GM23338 (cell line): ENCODE data around the gene AK3. TPM values are rescaled to one million over a fixed set of nuclear protein-coding genes. Genes with fewer than 3 reads are reported as not detected.

Experiments used
- ATAC-seq: fragments of 200-7000 bp; cut with Tn5 transposase; 3 replicates; pipeline ENCODE4 v1.9.1; 2020
- DNase-seq: peaks from one replicate; pipeline ENCODE4 v3.0.0-alpha.2; 2015; ENCODE audit warnings: low spot score
- H2AFZ ChIP-seq: fragments of 200-600 bp; sonication (generic); 2 replicates; pipeline ENCODE4 v1.8.0; 2016; ENCODE audit warnings: antibody characterized with exemption, mild to moderate bottlenecking, moderate library complexity
- H3F3A ChIP-seq: fragments of 200-600 bp; sonication (generic); replicated peaks from 2 replicates; pipeline ENCODE4 v1.8.0; 2017; ENCODE audit warnings: antibody characterized with exemption, mixed run types, low read depth
- H3K27ac ChIP-seq: fragments of 200-600 bp; sonication (generic); 2 replicates; pipeline ENCODE4 v1.6.1; 2016; ENCODE audit warnings: low read depth
- H3K27me3 ChIP-seq: fragments of 200-600 bp; sonication (generic); 2 replicates; pipeline ENCODE4 v1.8.0; 2016; ENCODE audit warnings: mild to moderate bottlenecking, mixed run types, moderate library complexity; ENCODE audit not compliant: insufficient read depth
- H3K36me3 ChIP-seq: fragments of 200-600 bp; sonication (generic); 2 replicates; pipeline ENCODE4 v1.8.0; 2016; ENCODE audit warnings: mild to moderate bottlenecking; ENCODE audit not compliant: insufficient read depth
- H3K4me1 ChIP-seq: fragments of 200-600 bp; sonication (generic); 2 replicates; pipeline ENCODE4 v1.8.0; 2016; ENCODE audit warnings: mild to moderate bottlenecking, moderate library complexity; ENCODE audit not compliant: insufficient read depth
- H3K4me2 ChIP-seq: fragments of 200-600 bp; sonication (generic); 2 replicates; pipeline ENCODE4 v1.7.1; 2017; ENCODE audit warnings: mixed run types
- H3K4me3 ChIP-seq: fragments of 200-600 bp; sonication (generic); 2 replicates; pipeline ENCODE4 v1.6.1; 2016; ENCODE audit warnings: mixed run types
- H3K79me2 ChIP-seq: fragments of 200-600 bp; sonication (generic); replicated peaks from 2 replicates; pipeline ENCODE4 v1.8.0; 2017; ENCODE audit warnings: mild to moderate bottlenecking; ENCODE audit not compliant: insufficient read depth
- H3K9me2 ChIP-seq: fragments of 200-600 bp; sonication (generic); 2 replicates; pipeline ENCODE4 v1.8.0; 2017; ENCODE audit not compliant: insufficient read depth
- H4K20me1 ChIP-seq: fragments of 200-600 bp; sonication (generic); replicated peaks from 2 replicates; pipeline ENCODE4 v1.8.0; 2017; ENCODE audit warnings: mild to moderate bottlenecking; ENCODE audit not compliant: insufficient read depth
- H3K27ac Mint-ChIP-seq: 2 replicates; pipeline ENCODE4 v1.8.0; 2020; ENCODE audit warnings: inconsistent platforms, mild to moderate bottlenecking, moderate library complexity, mixed read lengths
- H3K27me3 Mint-ChIP-seq: 3 replicates; pipeline ENCODE4 v1.8.0; 2022; ENCODE audit warnings: low read depth, mild to moderate bottlenecking, moderate library complexity, mixed read lengths, inconsistent platforms; ENCODE audit not compliant: insufficient read depth, poor library complexity
- H3K36me3 Mint-ChIP-seq: 3 replicates; pipeline ENCODE4 v1.8.0; 2021; ENCODE audit warnings: low read depth, mild to moderate bottlenecking, inconsistent platforms, moderate library complexity, mixed read lengths
- H3K4me1 Mint-ChIP-seq: 3 replicates; pipeline ENCODE4 v1.8.0; 2020; ENCODE audit warnings: mild to moderate bottlenecking, inconsistent platforms, mixed read lengths
- H3K4me3 Mint-ChIP-seq: 3 replicates; pipeline ENCODE4 v1.8.0; 2021; ENCODE audit warnings: moderate library complexity, mild to moderate bottlenecking, inconsistent platforms, mixed read lengths
- H3K9me3 Mint-ChIP-seq: 3 replicates; pipeline ENCODE4 v1.8.0; 2020; ENCODE audit warnings: moderate library complexity, mild to moderate bottlenecking, inconsistent platforms, mixed read lengths
- CREB1 ChIP-seq: fragments of 250-450 bp; sonication (Bioruptor Pico); IDR thresholded peaks from 2 replicates; pipeline ENCODE4 v1.5.0; 2020; ENCODE audit warnings: low read depth, mild to moderate bottlenecking, moderate library complexity
- CTCF ChIP-seq, 2 experiments: fragments of 200-600 bp in 1 of 2; sonication (generic) in 1 of 2; conservative IDR thresholded peaks; 2 replicates each; pipeline versions ENCODE4 v1.5.1 to v1.6.1; 2016 to 2017; ENCODE audit warnings: antibody characterized with exemption in 2 of 2, low read depth in 2 of 2, mild to moderate bottlenecking in 2 of 2, moderate library complexity in 1 of 2
- ETS1 ChIP-seq: IDR thresholded peaks from 2 replicates; pipeline ENCODE4 v1.6.1; 2016; ENCODE audit warnings: antibody characterized with exemption
- NANOG ChIP-seq: IDR thresholded peaks from 2 replicates; pipeline ENCODE4 v1.6.1; 2016; ENCODE audit warnings: antibody characterized with exemption, borderline replicate concordance
- POLR2AphosphoS5 ChIP-seq: IDR thresholded peaks from 2 replicates; pipeline ENCODE4 v1.6.1; 2016; ENCODE audit warnings: antibody characterized with exemption, low read depth
- REST ChIP-seq: IDR thresholded peaks from one replicate; pipeline ENCODE4 v1.6.1; 2018; ENCODE audit warnings: antibody characterized with exemption; ENCODE audit not compliant: unreplicated experiment
- polyA plus RNA-seq: library from polyadenylated mRNA; unstranded; fragments of >200 nt; fragmentation: Nextera tagmentation; extraction: Ambion mirVana; gene quantifications from 2 replicates; pipeline ENCODE4 v1.2.1, GENCODE V29; 2016
- total RNA-seq: library from RNA; depleted of rRNA; stranded (reverse); fragments of >200 nt; shearing (Covaris generic); gene quantifications from 2 replicates; pipeline ENCODE4 v1.2.3, GENCODE V29; 2014

The AK3 gene
- total and polyA plus RNA-seq, 2 experiments from 2014 or later: 30.1 to 40.2 TPM

GRCh38 chr9:4787876-4788275 lies 46.9 kb upstream of the AK3 start:
- no peak overlapping the region for H3K4me3 ChIP-seq
- H3K9me3 Mint-ChIP-seq: no peaks in the 10 kb centered on the region
- peaks cover 25% of the 10 kb centered on the region for H3K4me1 Mint-ChIP-seq
- H2AFZ ChIP-seq: no peak overlapping the region
- no peaks in the 10 kb centered on the region for H3F3A ChIP-seq
- H4K20me1 ChIP-seq: no peaks in the 10 kb centered on the region
- H3K36me3 Mint-ChIP-seq: no peaks in the 10 kb centered on the region; the same call in 2 of the 3 replicates
- H3K27me3 ChIP-seq: no peaks in the 10 kb centered on the region
- no peak overlapping the region for H3K4me2 ChIP-seq
- peaks cover 6% of the 10 kb centered on the region; the same call in 1 of the 2 replicates for H3K4me1 ChIP-seq
- DNase-seq (no peak), ATAC-seq (no peak)
- H3K27ac ChIP-seq: no peak overlapping the region
- no peak for TF ChIP-seq POLR2AphosphoS5
- no peak for TF ChIP-seq REST
- no peak for TF ChIP-seq CTCF (conservative IDR thresholded peaks at IDR 0.05; ENCODE audit: low read depth in 2 of 2)
- no peak for TF ChIP-seq ETS1
- TF ChIP-seq CREB1 (CRISPR knock-in tag): no peak
- no peak overlapping the region for H3K4me3 Mint-ChIP-seq
- H3K36me3 ChIP-seq: no peaks in the 10 kb centered on the region
- H3K9me2 ChIP-seq: 0 out of 2 replicates have a peak, but pooled peaks cover 5% of the 10 kb centered on the region
- H3K79me2 ChIP-seq: no peaks in the 10 kb centered on the region
- H3K27me3 Mint-ChIP-seq: peaks cover 5% of the 10 kb centered on the region
- H3K27ac Mint-ChIP-seq: no peak overlapping the region

GRCh38 chr9:4786599-4786998 lies 45.6 kb upstream of the AK3 start:
- H3K4me3 ChIP-seq: no peak overlapping the region
- H3K4me2 ChIP-seq: no peak overlapping the region
- TF ChIP-seq NANOG (no peak), CTCF (conservative IDR thresholded peaks at IDR 0.05; ENCODE audit: low read depth in 2 of 2) (no peak), ETS1 (no peak), CREB1 (CRISPR knock-in tag) (no peak)
- no peaks in the 10 kb centered on the region for H3K36me3 ChIP-seq
- DNase-seq (no peak), ATAC-seq (no peak)
- 0 out of 2 replicates have a peak, but pooled peaks cover 7% of the 10 kb centered on the region for H3K9me2 ChIP-seq
- peaks cover 22% of the 10 kb centered on the region for H3K4me1 Mint-ChIP-seq
- H3K27ac ChIP-seq: no peak overlapping the region
- no peaks in the 10 kb centered on the region for H4K20me1 ChIP-seq
- no peaks in the 10 kb centered on the region for H3K27me3 ChIP-seq
- no peaks in the 10 kb centered on the region for H3K9me3 Mint-ChIP-seq
- H3K27me3 Mint-ChIP-seq: peaks cover 4% of the 10 kb centered on the region
- H3F3A ChIP-seq: no peaks in the 10 kb centered on the region
- no peak overlapping the region for H3K4me3 Mint-ChIP-seq
- no peak overlapping the region for H3K27ac Mint-ChIP-seq
- H3K36me3 Mint-ChIP-seq: no peaks in the 10 kb centered on the region
- H2AFZ ChIP-seq: no peak overlapping the region
- H3K79me2 ChIP-seq: no peaks in the 10 kb centered on the region
- H3K4me1 ChIP-seq: peaks cover 6% of the 10 kb centered on the region; the same call in 1 of the 2 replicates
